Ishikawa (cell line): ENCODE measurements around the gene YWHAH.

Source experiments
- CEBPB ChIP-seq: IDR thresholded peaks from 2 replicates; pipeline ENCODE4 v1.6.1; 2012
- CREB1 ChIP-seq: IDR thresholded peaks from 2 replicates; pipeline ENCODE4 v1.6.1; 2012; ENCODE audit warnings: low read depth
- EGR1 ChIP-seq: IDR thresholded peaks from 2 replicates; pipeline ENCODE4 v1.6.1; 2012
- EP300 ChIP-seq: IDR thresholded peaks from 2 replicates; pipeline ENCODE4 v1.6.1; 2012; ENCODE audit warnings: borderline replicate concordance
- FOXM1 ChIP-seq: IDR thresholded peaks from 2 replicates; pipeline ENCODE4 v1.6.1; 2012; ENCODE audit warnings: low read depth, borderline replicate concordance
- MAX ChIP-seq: IDR thresholded peaks from 2 replicates; pipeline ENCODE4 v1.6.1; 2012
- NFIC ChIP-seq: IDR thresholded peaks from 2 replicates; pipeline ENCODE4 v1.6.1; 2012
- RAD21 ChIP-seq: IDR thresholded peaks from 2 replicates; pipeline ENCODE4 v1.6.1; 2012; ENCODE audit warnings: low read depth
- REST ChIP-seq: IDR thresholded peaks from 2 replicates; pipeline ENCODE4 v1.6.1; 2012; ENCODE audit warnings: low read depth, mild to moderate bottlenecking
- TAF1 ChIP-seq: IDR thresholded peaks from 2 replicates; pipeline ENCODE4 v1.6.1; 2012; ENCODE audit warnings: low read depth, mild to moderate bottlenecking
- TCF12 ChIP-seq: IDR thresholded peaks from 2 replicates; pipeline ENCODE4 v1.6.1; 2012; ENCODE audit warnings: low read depth
- TEAD4 ChIP-seq: IDR thresholded peaks from 2 replicates; pipeline ENCODE4 v1.6.1; 2012
- USF1 ChIP-seq: IDR thresholded peaks from 2 replicates; pipeline ENCODE4 v1.6.1; 2012
- YY1 ChIP-seq: IDR thresholded peaks from 2 replicates; pipeline ENCODE4 v1.6.1; 2012; ENCODE audit warnings: low read depth
- ZBTB7A ChIP-seq: IDR thresholded peaks from 2 replicates; pipeline ENCODE4 v1.6.1; 2012; ENCODE audit warnings: low read depth

Gene YWHAH

GRCh38 chr22:31898926-31899325 is 45.4 kb upstream of the YWHAH start:
- TF ChIP-seq TCF12 (no peak), CREB1 (no peak), USF1 (no peak), NFIC (no peak), TAF1 (no peak), YY1 (no peak), TEAD4 (no peak), FOXM1 (no peak), MAX (no peak), EGR1 (no peak), ZBTB7A (no peak), REST (no peak)

GRCh38 chr22:31899669-31900068 is 44.7 kb upstream of the YWHAH start:
- TF ChIP-seq CEBPB (no peak), USF1 (no peak), FOXM1 (no peak), REST (no peak), NFIC (no peak), TEAD4 (no peak), EGR1 (no peak), YY1 (no peak), TCF12 (no peak), CREB1 (no peak), EP300 (no peak)

- TF ChIP-seq EP300 (no peak), RAD21 (no peak), MAX (no peak), USF1 (no peak), NFIC (no peak), REST (no peak), ZBTB7A (no peak), CEBPB (no peak), TAF1 (no peak), TEAD4 (no peak), FOXM1 (no peak), EGR1 (no peak), TCF12 (no peak), YY1 (no peak), CREB1 (no peak)
Observed at GRCh38 chr22:31901388-31902137, 42.8 kb upstream of the YWHAH start.

GRCh38 chr22:31904651-31905050 is 39.7 kb upstream of the YWHAH start:
- TF ChIP-seq YY1 (no peak), RAD21 (no peak), REST (no peak), EGR1 (no peak), ZBTB7A (no peak), NFIC (no peak), CEBPB (no peak), MAX (no peak), TEAD4 (no peak), FOXM1 (no peak), TCF12 (no peak), TAF1 (no peak), EP300 (no peak), USF1 (no peak), CREB1 (no peak)
